ENCODE data around the gene ADAMTS2.
"Not testable (repeated sequence)": the region's sequence is repeated elsewhere in the genome, so short reads cannot be mapped to it uniquely, and the experiment has no call there.

Gene ADAMTS2

GRCh38 chr5:179326122-179326927 lies 18.9 kb downstream of the ADAMTS2 start:
- TF ChIP-seq, protein P1, sequence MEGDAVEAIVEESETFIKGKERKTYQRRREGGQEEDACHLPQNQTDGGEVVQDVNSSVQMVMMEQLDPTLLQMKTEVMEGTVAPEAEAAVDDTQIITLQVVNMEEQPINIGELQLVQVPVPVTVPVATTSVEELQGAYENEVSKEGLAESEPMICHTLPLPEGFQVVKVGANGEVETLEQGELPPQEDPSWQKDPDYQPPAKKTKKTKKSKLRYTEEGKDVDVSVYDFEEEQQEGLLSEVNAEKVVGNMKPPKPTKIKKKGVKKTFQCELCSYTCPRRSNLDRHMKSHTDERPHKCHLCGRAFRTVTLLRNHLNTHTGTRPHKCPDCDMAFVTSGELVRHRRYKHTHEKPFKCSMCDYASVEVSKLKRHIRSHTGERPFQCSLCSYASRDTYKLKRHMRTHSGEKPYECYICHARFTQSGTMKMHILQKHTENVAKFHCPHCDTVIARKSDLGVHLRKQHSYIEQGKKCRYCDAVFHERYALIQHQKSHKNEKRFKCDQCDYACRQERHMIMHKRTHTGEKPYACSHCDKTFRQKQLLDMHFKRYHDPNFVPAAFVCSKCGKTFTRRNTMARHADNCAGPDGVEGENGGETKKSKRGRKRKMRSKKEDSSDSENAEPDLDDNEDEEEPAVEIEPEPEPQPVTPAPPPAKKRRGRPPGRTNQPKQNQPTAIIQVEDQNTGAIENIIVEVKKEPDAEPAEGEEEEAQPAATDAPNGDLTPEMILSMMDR (conservative IDR thresholded peaks at IDR 0.05), result no peak
- TF ChIP-seq ZFX (IDR thresholded peaks at IDR 0.05), result no peak
- no peak overlapping the region for H3K27ac ChIP-seq

- no peak overlapping the region for H3K27ac ChIP-seq
- TF ChIP-seq, protein P1 (conservative IDR thresholded peaks at IDR 0.05), result no peak
- TF ChIP-seq ZFX (IDR thresholded peaks at IDR 0.05), result no peak
Observed at GRCh38 chr5:179325296-179326031, 19.8 kb downstream of the ADAMTS2 start.

- no peak for TF ChIP-seq ZFX (IDR thresholded peaks at IDR 0.05)
- TF ChIP-seq, protein P1 (conservative IDR thresholded peaks at IDR 0.05), result no peak
- H3K27ac ChIP-seq, result no peak overlapping the region
Observed at GRCh38 chr5:179324760-179325295, 20.4 kb downstream of the ADAMTS2 start.

DNA sequence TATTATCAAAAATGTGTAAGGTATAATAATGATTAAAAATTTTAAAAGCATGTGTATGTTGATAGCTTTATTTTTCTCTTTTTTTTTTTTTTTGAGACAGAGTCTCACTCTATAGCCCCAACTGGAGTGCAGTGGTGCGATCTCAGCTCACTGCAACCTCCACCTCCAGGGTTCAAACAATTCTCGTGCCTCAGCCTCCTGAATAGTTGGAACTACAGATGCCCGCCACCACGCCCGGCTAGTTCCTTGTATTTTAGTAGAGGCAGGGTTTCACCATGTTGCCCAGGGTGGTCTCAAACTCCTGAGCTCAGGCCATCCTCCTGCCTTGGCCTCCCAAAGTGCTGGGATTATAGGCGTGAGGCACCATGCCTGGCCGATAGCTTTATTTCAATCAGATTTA lies 20.9 kb downstream of the ADAMTS2 start:
- not testable (repeated sequence) for H3K27ac ChIP-seq

DNA sequence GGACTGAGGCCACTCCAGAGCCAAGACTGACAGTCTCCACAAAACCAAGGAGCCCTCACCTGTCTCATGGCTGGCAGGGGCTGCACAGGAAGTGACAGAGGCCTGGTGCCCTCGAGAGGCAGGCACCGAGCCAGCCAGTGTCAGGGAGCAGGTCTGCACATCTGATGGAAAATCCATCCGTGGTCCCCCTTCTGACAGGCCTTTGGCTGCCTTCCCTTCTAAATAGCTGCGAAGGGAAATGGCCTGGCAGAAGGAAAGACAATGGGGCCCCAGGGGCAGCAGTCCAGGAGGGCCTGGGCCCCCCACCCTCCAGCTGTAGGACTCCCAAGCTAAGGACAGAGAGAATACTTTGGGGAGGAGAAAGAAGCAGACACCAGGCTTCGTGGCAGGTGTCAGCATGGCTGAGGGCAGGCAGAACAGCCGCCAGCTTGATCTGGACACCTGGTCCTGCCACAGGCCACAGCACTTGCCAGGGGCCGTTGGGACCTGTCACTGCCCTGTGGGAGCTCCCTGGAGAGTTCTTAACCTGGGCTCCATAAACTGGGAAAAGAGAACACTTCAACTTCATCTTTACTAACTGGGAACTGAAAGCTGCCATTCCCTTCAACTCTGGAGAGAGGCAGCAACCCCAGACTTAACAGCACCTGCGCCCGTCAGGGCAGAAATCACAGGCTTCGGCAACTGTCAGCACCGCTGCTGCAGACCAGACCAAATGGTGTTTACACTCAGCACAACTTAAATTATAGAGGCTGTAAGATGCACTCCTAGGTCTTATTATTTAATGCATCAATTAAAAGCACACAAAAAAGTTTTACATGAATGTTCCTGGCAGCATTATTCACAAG lies 22.0 kb downstream of the ADAMTS2 start:
- no peak overlapping the region for H3K27ac ChIP-seq
- no peak for TF ChIP-seq ZFX (IDR thresholded peaks at IDR 0.05)
- TF ChIP-seq, protein P1 (conservative IDR thresholded peaks at IDR 0.05), result no peak

- no peak overlapping the region for H3K27ac ChIP-seq
- TF ChIP-seq, protein P1 (conservative IDR thresholded peaks at IDR 0.05), result no peak
- TF ChIP-seq ZFX (IDR thresholded peaks at IDR 0.05), result no peak
Observed at GRCh38 chr5:179322071-179323025, 22.9 kb downstream of the ADAMTS2 start.
